T follicular helper cell (primary cell): ENCODE measurements around the gene HCN4.

ENCODE experiments used
- DNase-seq: peaks from one replicate; pipeline ENCODE4 v3.0.0-alpha.2; 2020; ENCODE audit warnings: low read depth

HCN4 gene

GRCh38 chr15:73380661-73381060 is 11.9 kb upstream of the HCN4 start:
- no peak for DNase-seq

GRCh38 chr15:73378089-73378488 is 9.3 kb upstream of the HCN4 start:
- DNase-seq: no peak

GRCh38 chr15:73375755-73376305 is 7.1 kb upstream of the HCN4 start:
- no peak for DNase-seq

GRCh38 chr15:73375012-73375411 is 6.3 kb upstream of the HCN4 start:
- DNase-seq: no peak

GRCh38 chr15:73374604-73375003 is 5.8 kb upstream of the HCN4 start:
- DNase-seq: no peak

- DNase-seq: no peak
Observed at GRCh38 chr15:73373221-73373620, 4.5 kb upstream of the HCN4 start.

GRCh38 chr15:73371812-73372211 is 3.1 kb upstream of the HCN4 start:
- DNase-seq: no peak

- DNase-seq: no peak
Observed at GRCh38 chr15:73370151-73370550, 1.4 kb upstream of the HCN4 start.

GRCh38 chr15:73369154-73369694 is 466 bp upstream of the HCN4 start:
- DNase-seq: no peak

GRCh38 chr15:73367624-73368300 is 996 bp downstream of the HCN4 start:
- no peak for DNase-seq

- DNase-seq: no peak
Observed at GRCh38 chr15:73366766-73367623, 1.8 kb downstream of the HCN4 start.

GRCh38 chr15:73364070-73364469 is 4.7 kb downstream of the HCN4 start:
- DNase-seq: no peak

GRCh38 chr15:73362900-73363299 is 5.9 kb downstream of the HCN4 start:
- DNase-seq: no peak

- no peak for DNase-seq
Observed at GRCh38 chr15:73361337-73361736, 7.4 kb downstream of the HCN4 start.

- no peak for DNase-seq
Observed at GRCh38 chr15:73359651-73360050, 9.1 kb downstream of the HCN4 start.

GRCh38 chr15:73357999-73358665 is 10.6 kb downstream of the HCN4 start:
- DNase-seq: no peak

GRCh38 chr15:73355612-73356265 is 13.0 kb downstream of the HCN4 start:
- DNase-seq: no peak

GRCh38 chr15:73354241-73354640 is 14.5 kb downstream of the HCN4 start:
- no peak for DNase-seq

GRCh38 chr15:73353734-73354133 is 15.0 kb downstream of the HCN4 start:
- DNase-seq: no peak

GRCh38 chr15:73352082-73352481 is 16.7 kb downstream of the HCN4 start:
- DNase-seq: no peak

GRCh38 chr15:73349191-73349590 is 19.6 kb downstream of the HCN4 start:
- DNase-seq: no peak
